Activated T-helper 17 cell treated with anti-CD3 and anti-CD28 coated beads, Interleukin-2, amount 50 U/mL, for 72 hours (primary cell): ENCODE results near the gene LCTL. TPM values are rescaled to one million over a fixed set of nuclear protein-coding genes. Genes with fewer than 3 reads are reported as not detected.
"Not testable (repeated sequence)": the region's sequence is repeated elsewhere in the genome, so short reads cannot be mapped to it uniquely, and the experiment has no call there.

ENCODE experiments used
- ATAC-seq: fragments of 150-1000 bp; cut with Tn5 transposase; replicated peaks from 2 replicates; pipeline ENCODE4 v1.10.0; 2021; ENCODE audit warnings: mild to moderate bottlenecking, moderate library complexity
- H3K27ac Mint-ChIP-seq: one replicate; pipeline ENCODE4 v1.8.0; 2022; ENCODE audit warnings: mixed read lengths
- H3K27me3 Mint-ChIP-seq: one replicate; pipeline ENCODE4 v1.8.0; 2022; ENCODE audit warnings: mixed read lengths
- H3K36me3 Mint-ChIP-seq: one replicate; pipeline ENCODE4 v1.8.0; 2022; ENCODE audit warnings: low read depth, mild to moderate bottlenecking, mixed read lengths
- H3K4me1 Mint-ChIP-seq: one replicate; pipeline ENCODE4 v1.8.0; 2022; ENCODE audit warnings: mixed read lengths
- H3K4me3 Mint-ChIP-seq: one replicate; pipeline ENCODE4 v1.8.0; 2022; ENCODE audit warnings: mild to moderate bottlenecking, mixed read lengths
- H3K9me3 Mint-ChIP-seq: one replicate; pipeline ENCODE4 v1.8.0; 2022; ENCODE audit warnings: mixed read lengths
- total RNA-seq, 2 donors: library from RNA; stranded (reverse); gene quantifications; one replicate each; pipeline ENCODE4 v1.2.3, GENCODE V29; 2022

Gene LCTL
- total RNA-seq, 2 donors from 2014 or later: not detected

GRCh38 chr15:66508293-66508883, 57.4 kb downstream of the LCTL start:
- Mint-ChIP-seq H3K36me3 (peaks cover 36% of the 10 kb centered on the region), H3K4me3 (no peak overlapping the region), H3K27me3 (no peaks in the 10 kb centered on the region), H3K4me1 (peaks cover 8% of the 10 kb centered on the region), H3K9me3 (no peaks in the 10 kb centered on the region), H3K27ac (no peak overlapping the region)
- no peak for ATAC-seq

GRCh38 chr15:66505818-66506217, 60.0 kb downstream of the LCTL start:
- H3K27ac Mint-ChIP-seq: peak overlapping the region; percentile 93
- H3K36me3 Mint-ChIP-seq: peaks cover 62% of the 10 kb centered on the region
- no peaks in the 10 kb centered on the region for H3K27me3 Mint-ChIP-seq
- ATAC-seq: no peak
- no peaks in the 10 kb centered on the region for H3K9me3 Mint-ChIP-seq
- H3K4me1 Mint-ChIP-seq: peaks cover 14% of the 10 kb centered on the region
- peak overlapping the region; percentile 88 for H3K4me3 Mint-ChIP-seq

GRCh38 chr15:66505430-66505811, 60.4 kb downstream of the LCTL start:
- peaks cover 66% of the 10 kb centered on the region for H3K36me3 Mint-ChIP-seq
- H3K4me1 Mint-ChIP-seq: peaks cover 14% of the 10 kb centered on the region
- H3K27me3 Mint-ChIP-seq: no peaks in the 10 kb centered on the region
- no peaks in the 10 kb centered on the region for H3K9me3 Mint-ChIP-seq
- peak; percentile 15 for ATAC-seq
- peak overlapping the region; percentile 93 for H3K27ac Mint-ChIP-seq
- peak overlapping the region; percentile 88 for H3K4me3 Mint-ChIP-seq

GRCh38 chr15:66504563-66505429, 61.0 kb downstream of the LCTL start, which contains the start of the genes RPL4 and ZWILCH:
Gene RPL4 (minus strand): TSS chr15:66504855. CDS start chr15:66504790, 65 bp downstream.
Gene ZWILCH (plus strand): TSS chr15:66505326. CDS start chr15:66505339, 13 bp downstream.
- H3K4me3 Mint-ChIP-seq: peak within 1 kb of the TSS; percentile 88
- peaks cover 72% of the 10 kb centered on the region for H3K36me3 Mint-ChIP-seq
- H3K27ac Mint-ChIP-seq: peak within 1 kb of the TSS; percentile 93
- H3K4me1 Mint-ChIP-seq: peaks cover 20% of the 10 kb centered on the region
- H3K9me3 Mint-ChIP-seq: no peaks in the 10 kb centered on the region
- peak; percentile 94 for ATAC-seq
- no peaks in the 10 kb centered on the region for H3K27me3 Mint-ChIP-seq

GRCh38 chr15:66503780-66504562, 61.8 kb downstream of the LCTL start:
- no peak for ATAC-seq
- peaks cover 72% of the 10 kb centered on the region for H3K36me3 Mint-ChIP-seq
- no peaks in the 10 kb centered on the region for H3K9me3 Mint-ChIP-seq
- peak overlapping the region; percentile 93 for H3K27ac Mint-ChIP-seq
- H3K4me1 Mint-ChIP-seq: peaks cover 20% of the 10 kb centered on the region
- H3K27me3 Mint-ChIP-seq: no peaks in the 10 kb centered on the region
- peak overlapping the region; percentile 88 for H3K4me3 Mint-ChIP-seq

- not testable (repeated sequence) for H3K9me3 Mint-ChIP-seq, ATAC-seq, H3K27me3 Mint-ChIP-seq
- Mint-ChIP-seq H3K4me1 (peaks cover 21% of the 10 kb centered on the region), H3K36me3 (peaks cover 74% of the 10 kb centered on the region), H3K27ac (peak overlapping the region; percentile 93), H3K4me3 (peak overlapping the region; percentile 88)
Observed at GRCh38 chr15:66503041-66503648, 62.7 kb downstream of the LCTL start.

GRCh38 chr15:66502491-66502890, 63.3 kb downstream of the LCTL start:
- H3K9me3 Mint-ChIP-seq: no peaks in the 10 kb centered on the region
- no peaks in the 10 kb centered on the region for H3K27me3 Mint-ChIP-seq
- H3K36me3 Mint-ChIP-seq: peaks cover 80% of the 10 kb centered on the region
- peaks cover 23% of the 10 kb centered on the region for H3K4me1 Mint-ChIP-seq
- ATAC-seq: no peak
- H3K4me3 Mint-ChIP-seq: peak overlapping the region; percentile 88
- H3K27ac Mint-ChIP-seq: peak overlapping the region; percentile 93

GRCh38 chr15:66500346-66500745, 65.5 kb downstream of the LCTL start:
- peaks cover 97% of the 10 kb centered on the region for H3K36me3 Mint-ChIP-seq
- peak overlapping the region; percentile 88 for H3K4me3 Mint-ChIP-seq
- H3K27ac Mint-ChIP-seq: peak overlapping the region; percentile 66

GRCh38 chr15:66498501-66499386, 67.1 kb downstream of the LCTL start:
- peak overlapping the region; percentile 94 for H3K4me3 Mint-ChIP-seq
- peaks cover 96% of the 10 kb centered on the region for H3K36me3 Mint-ChIP-seq
- H3K4me1 Mint-ChIP-seq: peaks cover 28% of the 10 kb centered on the region
- H3K27ac Mint-ChIP-seq: peak overlapping the region; percentile 92
- no peak for ATAC-seq
- no peaks in the 10 kb centered on the region for H3K9me3 Mint-ChIP-seq
- no peaks in the 10 kb centered on the region for H3K27me3 Mint-ChIP-seq

More at GRCh38 chr15:66500346-66500745, 65.5 kb downstream of the LCTL start:
- H3K9me3 Mint-ChIP-seq, ATAC-seq, H3K27me3 Mint-ChIP-seq: not testable (repeated sequence)
- H3K4me1 Mint-ChIP-seq: peaks cover 20% of the 10 kb centered on the region

Other genes with a start within 250 kb of the LCTL start
- 10 to 100 TPM; 27.1 to 37.9 TPM for gene TIPIN, start 209.3 kb downstream of the LCTL start, total RNA-seq
- 100 to 1,000 TPM; 107 to 143 TPM for gene MAP2K1, start 179.1 kb downstream of the LCTL start, total RNA-seq
- 10 to 100 TPM; 13.2 to 22.7 TPM for gene SNAPC5, start 68.2 kb downstream of the LCTL start, total RNA-seq
- 1,000 to 10,000 TPM; 3,367 to 4,238 TPM for gene RPL4, start 61.1 kb downstream of the LCTL start, total RNA-seq
- 10 to 100 TPM; 19.2 to 34.0 TPM for gene ZWILCH, start 60.7 kb downstream of the LCTL start, total RNA-seq
- gene SMAD6, start 136.2 kb upstream of the LCTL start, total RNA-seq: under 1 TPM in 1 of 2 donors, not detected in 1; 0.19 TPM